ENCODE measurements around the gene MAN1A1.

GRCh38 chr6:119193707-119194106 is 155.9 kb downstream of the MAN1A1 start:
- TF ChIP-seq POLR2A (IDR thresholded peaks at IDR 0.05) (no peak), CTCF (IDR thresholded peaks at IDR 0.05) (no peak), POLR2AphosphoS5 (IDR thresholded peaks at IDR 0.05) (no peak)

All from sigmoid colon (tissue), 4 donors.